Measurements from ENCODE around the gene SLC9A5. TPM values are rescaled to one million over a fixed set of nuclear protein-coding genes. Genes with fewer than 3 reads are reported as not detected.

Gene SLC9A5
- total and polyA plus RNA-seq, 2 donors (not counting 3 experiments of a cell fraction or from before 2014, with no cell fraction given): 2.7 to 2.8 TPM

DNA sequence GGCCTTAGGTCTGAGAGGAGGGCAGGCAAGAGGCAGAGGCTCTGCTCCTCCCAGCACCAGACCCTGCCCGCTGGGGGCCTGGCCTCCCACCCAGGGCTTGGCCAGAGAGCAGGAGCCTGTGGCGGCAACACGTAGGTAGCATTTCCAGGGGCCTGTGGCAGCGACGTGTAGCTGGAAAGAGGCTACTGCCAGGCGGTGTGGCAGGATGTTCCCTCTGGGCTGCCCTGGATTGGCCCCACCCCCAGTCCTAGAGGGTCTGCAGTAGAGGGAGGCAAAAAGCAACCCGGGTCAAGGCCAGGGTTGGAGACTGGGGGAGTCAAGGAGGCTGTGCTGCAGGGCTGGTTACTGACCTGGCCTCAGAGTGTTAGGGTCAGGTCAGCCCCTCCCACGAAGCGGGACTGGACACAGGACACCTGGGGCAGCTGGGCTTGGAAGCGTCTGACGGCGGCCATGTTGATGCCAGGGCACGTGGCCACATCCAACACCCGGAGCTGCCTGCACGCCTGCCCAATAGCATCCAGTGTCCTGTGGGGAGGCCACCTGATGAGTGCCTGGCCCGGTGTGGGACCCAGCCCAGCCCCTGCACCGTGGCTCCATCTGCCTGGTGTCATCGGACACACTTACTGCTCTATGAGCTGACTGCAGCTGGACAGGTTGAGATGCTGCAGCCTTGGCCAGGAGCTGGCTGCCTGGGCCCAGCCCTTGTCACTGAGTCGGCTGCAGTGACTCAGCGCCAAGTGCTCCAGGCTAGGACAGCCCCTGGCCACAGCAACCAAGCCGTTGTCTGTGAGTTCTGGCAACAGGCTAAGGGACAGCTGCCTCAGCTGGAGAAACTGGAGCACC lies 41.3 kb upstream of the SLC9A5 start:
- Histone ChIP-seq H3K9me3 (replicated peaks; ENCODE audit: control insufficient read depth, insufficient read depth, low read length) (no peaks in the 10 kb centered on the region), H3K4me2 (ENCODE audit: insufficient read depth, low read length) (no peak overlapping the region), H3K79me2 (ENCODE audit: control insufficient read depth, insufficient read depth, low read length) (no peaks in the 10 kb centered on the region), H3K4me3 (replicated peaks in 1 of 3; ENCODE audit: insufficient read depth in 1 of 3, low read depth in 1 of 3, low read length in 3 of 3) (no peak overlapping the region), H3K27me3 (ENCODE audit: control insufficient read depth in 2 of 2, insufficient read depth in 2 of 2, low read length in 2 of 2) (no peaks in the 10 kb centered on the region), H3K9me1 (replicated peaks; ENCODE audit: control insufficient read depth, extremely low read depth, insufficient read depth, low read length) (no peaks in the 10 kb centered on the region), H3K36me3 (ENCODE audit: control insufficient read depth in 2 of 2, extremely low read depth in 1 of 2, insufficient read depth in 2 of 2, low read length in 2 of 2) (peaks cover 0 to 16% of the 10 kb centered on the region in 2 experiments), H3K9ac (replicated peaks; ENCODE audit: extremely low read depth, insufficient read depth, low read length) (no peak overlapping the region), H2AFZ (ENCODE audit: low read depth, low read length) (no peak overlapping the region), H3K4me1 (ENCODE audit: control insufficient read depth, extremely low read depth, insufficient read depth, low read length) (no peaks in the 10 kb centered on the region), H4K20me1 (replicated peaks; ENCODE audit: control insufficient read depth, extremely low read depth, insufficient read depth, low read length) (no peaks in the 10 kb centered on the region), H3K27ac (ENCODE audit: insufficient read depth, low read depth, low read length) (no peak overlapping the region)
- ChIA-PET CTCF (interaction anchor here (0.9 to 1.9 kb wide), 2 partner anchors 9 to 10 kb away, joined by 3 to 10 read pairs; no protein-coding TSS in a partner anchor), POLR2A (no interaction called here)
- BruUV-seq (replicated peaks): no TSS peak
- dilution Hi-C loops (cut with MboI; ENCODE audit: extremely low pct_ligation_motif_present, low sequenced_read_pairs): no loop called here
- TF ChIP-seq POLR2AphosphoS5 (IDR thresholded peaks at IDR 0.05; ENCODE audit: insufficient read depth, low read depth, low read length) (no peak), MAX (IDR thresholded peaks at IDR 0.05; ENCODE audit: insufficient read depth, insufficient read length) (no peak), JUN (IDR thresholded peaks at IDR 0.05; ENCODE audit: borderline replicate concordance, insufficient read depth, insufficient read length, low read depth) (no peak), GATA2 (IDR thresholded peaks at IDR 0.05; ENCODE audit: insufficient read depth, insufficient read length, low read depth, low read length) (no peak), EZH2 (IDR thresholded peaks at IDR 0.05; ENCODE audit: borderline replicate concordance, low read depth, low read length, severe bottlenecking) (no peak), FOS (IDR thresholded peaks at IDR 0.05; ENCODE audit: borderline replicate concordance, insufficient read depth, low read length) (no peak), MYC (IDR thresholded peaks at IDR 0.05; ENCODE audit: low read depth, low read length) (no peak), POLR2A (IDR thresholded peaks at IDR 0.05; ENCODE audit: low read depth, low read length) (no peak), CTCF (IDR thresholded peaks at IDR 0.05; ENCODE audit: extremely low read depth in 1 of 2, insufficient read depth in 1 of 2, low read depth in 1 of 2, low read length in 2 of 2) (no peak)
- intact Hi-C loops (cut with micrococcal nuclease): no loop called here
- DNase-seq (ENCODE audit: low read depth, low spot score) (no peak), FAIRE-seq (no peak)

All from endothelial cell of umbilical vein (primary cell).